Peyer's patch (tissue), 4 donors: ENCODE results near the gene CCDC187.

Source experiments
- POLR2A ChIP-seq, 2 donors: fragments of 450-650 bp; IDR thresholded peaks; one replicate each; pipeline ENCODE4 v1.5.1; 2017; ENCODE audit warnings: antibody characterized with exemption in 2 of 2, mild to moderate bottlenecking in 2 of 2, moderate library complexity in 2 of 2
- TF ChIP-seq, protein P1 (sequence below), 6 experiments: fragments of 450-650 bp in 4 of 6; fragments of 200-600 bp in 2 of 6; sonication (generic) in 1 of 6; IDR thresholded peaks; one replicate each; pipeline ENCODE4 v1.5.1; 2017 to 2019; ENCODE audit warnings: antibody characterized with exemption in 6 of 6, mild to moderate bottlenecking in 3 of 6, moderate library complexity in 1 of 6

DNA sequence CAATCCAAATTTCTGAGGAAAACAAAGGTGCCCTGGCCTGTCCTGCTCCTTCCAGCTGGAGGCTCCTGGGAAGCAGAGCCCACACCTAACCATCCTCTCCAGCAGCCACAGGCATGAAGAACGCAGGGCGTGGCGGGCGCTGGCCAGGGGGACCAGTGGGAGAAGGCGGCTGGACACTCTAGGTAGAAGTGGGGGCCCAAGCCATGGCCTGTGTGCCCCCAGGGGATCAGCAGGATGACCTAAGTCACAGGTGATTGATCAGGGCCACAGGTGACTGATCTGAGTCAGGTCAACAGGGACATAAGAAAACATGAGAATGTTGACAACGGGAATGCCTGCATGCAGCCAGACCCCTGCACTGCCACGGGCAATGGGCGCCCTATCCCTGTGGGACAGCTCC lies 61.6 kb downstream of the CCDC187 start:
- TF ChIP-seq, protein P1, sequence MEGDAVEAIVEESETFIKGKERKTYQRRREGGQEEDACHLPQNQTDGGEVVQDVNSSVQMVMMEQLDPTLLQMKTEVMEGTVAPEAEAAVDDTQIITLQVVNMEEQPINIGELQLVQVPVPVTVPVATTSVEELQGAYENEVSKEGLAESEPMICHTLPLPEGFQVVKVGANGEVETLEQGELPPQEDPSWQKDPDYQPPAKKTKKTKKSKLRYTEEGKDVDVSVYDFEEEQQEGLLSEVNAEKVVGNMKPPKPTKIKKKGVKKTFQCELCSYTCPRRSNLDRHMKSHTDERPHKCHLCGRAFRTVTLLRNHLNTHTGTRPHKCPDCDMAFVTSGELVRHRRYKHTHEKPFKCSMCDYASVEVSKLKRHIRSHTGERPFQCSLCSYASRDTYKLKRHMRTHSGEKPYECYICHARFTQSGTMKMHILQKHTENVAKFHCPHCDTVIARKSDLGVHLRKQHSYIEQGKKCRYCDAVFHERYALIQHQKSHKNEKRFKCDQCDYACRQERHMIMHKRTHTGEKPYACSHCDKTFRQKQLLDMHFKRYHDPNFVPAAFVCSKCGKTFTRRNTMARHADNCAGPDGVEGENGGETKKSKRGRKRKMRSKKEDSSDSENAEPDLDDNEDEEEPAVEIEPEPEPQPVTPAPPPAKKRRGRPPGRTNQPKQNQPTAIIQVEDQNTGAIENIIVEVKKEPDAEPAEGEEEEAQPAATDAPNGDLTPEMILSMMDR (IDR thresholded peaks at IDR 0.05) = no peak
- TF ChIP-seq POLR2A (IDR thresholded peaks at IDR 0.05) = no peak
